ENCODE measurements around the gene TMEM108. TPM values are rescaled to one million over a fixed set of nuclear protein-coding genes. Genes with fewer than 3 reads are reported as not detected.

TMEM108 gene
- total RNA-seq, 1 experiment from 2014 or later: not detected

- Mint-ChIP-seq H3K27me3 (ENCODE audit: insufficient read depth, unreplicated experiment) (no peaks in the 10 kb centered on the region), H3K9me3 (ENCODE audit: unreplicated experiment) (no peaks in the 10 kb centered on the region), H3K4me3 (ENCODE audit: unreplicated experiment) (no peak overlapping the region), H3K36me3 (ENCODE audit: insufficient read depth, unreplicated experiment) (no peaks in the 10 kb centered on the region), H3K4me1 (ENCODE audit: low read depth, unreplicated experiment) (no peaks in the 10 kb centered on the region), H3K27ac (ENCODE audit: unreplicated experiment) (no peak overlapping the region)
- intact Hi-C loops (cut with micrococcal nuclease; ENCODE audit: unreplicated experiment): no loop called here
- TF ChIP-seq, protein P1, sequence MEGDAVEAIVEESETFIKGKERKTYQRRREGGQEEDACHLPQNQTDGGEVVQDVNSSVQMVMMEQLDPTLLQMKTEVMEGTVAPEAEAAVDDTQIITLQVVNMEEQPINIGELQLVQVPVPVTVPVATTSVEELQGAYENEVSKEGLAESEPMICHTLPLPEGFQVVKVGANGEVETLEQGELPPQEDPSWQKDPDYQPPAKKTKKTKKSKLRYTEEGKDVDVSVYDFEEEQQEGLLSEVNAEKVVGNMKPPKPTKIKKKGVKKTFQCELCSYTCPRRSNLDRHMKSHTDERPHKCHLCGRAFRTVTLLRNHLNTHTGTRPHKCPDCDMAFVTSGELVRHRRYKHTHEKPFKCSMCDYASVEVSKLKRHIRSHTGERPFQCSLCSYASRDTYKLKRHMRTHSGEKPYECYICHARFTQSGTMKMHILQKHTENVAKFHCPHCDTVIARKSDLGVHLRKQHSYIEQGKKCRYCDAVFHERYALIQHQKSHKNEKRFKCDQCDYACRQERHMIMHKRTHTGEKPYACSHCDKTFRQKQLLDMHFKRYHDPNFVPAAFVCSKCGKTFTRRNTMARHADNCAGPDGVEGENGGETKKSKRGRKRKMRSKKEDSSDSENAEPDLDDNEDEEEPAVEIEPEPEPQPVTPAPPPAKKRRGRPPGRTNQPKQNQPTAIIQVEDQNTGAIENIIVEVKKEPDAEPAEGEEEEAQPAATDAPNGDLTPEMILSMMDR (IDR thresholded peaks at IDR 0.05; ENCODE audit: insufficient read depth in 1 of 2, low read depth in 1 of 2, low read length in 1 of 2, severe bottlenecking in 1 of 2, unreplicated experiment in 1 of 2): no peak
- ChIA-PET POLR2A (no interaction called here), CTCF (no interaction called here)
- DNase-seq: no peak
- no peaks in the 10 kb centered on the region for H3K27me3 ChIP-seq (replicated peaks; ENCODE audit: control insufficient read depth, insufficient read depth, low read length)
- no peaks in the 10 kb centered on the region for H3K36me3 ChIP-seq (ENCODE audit: control insufficient read depth, insufficient read depth, low read length)
- BruUV-seq (replicated peaks): no TSS peak
- peaks cover 4% of the 10 kb centered on the region; the same call in 1 of the 2 replicates for H3K4me1 ChIP-seq
- H3K4me3 ChIP-seq (ENCODE audit: low read depth, low read length): no peak overlapping the region
- H3K9me3 ChIP-seq: no peaks in the 10 kb centered on the region
These were observed 387.0 kb downstream of the TMEM108 start for GRCh38 chr3:133424937-133425869.

GRCh38 chr3:133425898-133426297 lies 387.7 kb downstream of the TMEM108 start:
- Histone ChIP-seq H3K4me1 (peaks cover 4% of the 10 kb centered on the region; the same call in 1 of the 2 replicates), H3K27me3 (replicated peaks; ENCODE audit: control insufficient read depth, insufficient read depth, low read length) (no peaks in the 10 kb centered on the region), H3K9me3 (no peaks in the 10 kb centered on the region), H3K4me3 (ENCODE audit: low read depth, low read length) (no peak overlapping the region), H3K36me3 (ENCODE audit: control insufficient read depth, insufficient read depth, low read length) (no peaks in the 10 kb centered on the region)
- CTCF ChIA-PET: no interaction called here
- Mint-ChIP-seq H3K27ac (ENCODE audit: unreplicated experiment) (no peak overlapping the region), H3K36me3 (ENCODE audit: insufficient read depth, unreplicated experiment) (no peaks in the 10 kb centered on the region), H3K9me3 (ENCODE audit: unreplicated experiment) (no peaks in the 10 kb centered on the region), H3K4me3 (ENCODE audit: unreplicated experiment) (no peak overlapping the region), H3K4me1 (ENCODE audit: low read depth, unreplicated experiment) (no peaks in the 10 kb centered on the region), H3K27me3 (ENCODE audit: insufficient read depth, unreplicated experiment) (no peaks in the 10 kb centered on the region)
- TF ChIP-seq, protein P1 (IDR thresholded peaks at IDR 0.05; ENCODE audit: insufficient read depth in 1 of 2, low read depth in 1 of 2, low read length in 1 of 2, severe bottlenecking in 1 of 2, unreplicated experiment in 1 of 2): no peak
- POLR2A ChIA-PET: no interaction called here
- intact Hi-C loops (cut with micrococcal nuclease; ENCODE audit: unreplicated experiment): no loop called here
- BruUV-seq (replicated peaks): no TSS peak
- no peak for DNase-seq

GRCh38 chr3:133426721-133427120 lies 388.5 kb downstream of the TMEM108 start:
- H3K36me3 ChIP-seq (ENCODE audit: control insufficient read depth, insufficient read depth, low read length): no peaks in the 10 kb centered on the region
- Mint-ChIP-seq H3K4me3 (ENCODE audit: unreplicated experiment) (no peak overlapping the region), H3K4me1 (ENCODE audit: low read depth, unreplicated experiment) (no peaks in the 10 kb centered on the region), H3K27me3 (ENCODE audit: insufficient read depth, unreplicated experiment) (no peaks in the 10 kb centered on the region), H3K9me3 (ENCODE audit: unreplicated experiment) (no peaks in the 10 kb centered on the region), H3K36me3 (ENCODE audit: insufficient read depth, unreplicated experiment) (no peaks in the 10 kb centered on the region), H3K27ac (ENCODE audit: unreplicated experiment) (no peak overlapping the region)
- BruUV-seq (replicated peaks): no TSS peak
- ChIA-PET POLR2A (no interaction called here), CTCF (no interaction called here)
- intact Hi-C loops (cut with micrococcal nuclease; ENCODE audit: unreplicated experiment): no loop called here
- H3K4me3 ChIP-seq (ENCODE audit: low read depth, low read length): no peak overlapping the region
- H3K4me1 ChIP-seq: peaks cover 4% of the 10 kb centered on the region; the same call in 1 of the 2 replicates
- no peak for DNase-seq
- H3K9me3 ChIP-seq: no peaks in the 10 kb centered on the region
- no peaks in the 10 kb centered on the region for H3K27me3 ChIP-seq (replicated peaks; ENCODE audit: control insufficient read depth, insufficient read depth, low read length)
- TF ChIP-seq, protein P1 (IDR thresholded peaks at IDR 0.05; ENCODE audit: insufficient read depth in 1 of 2, low read depth in 1 of 2, low read length in 1 of 2, severe bottlenecking in 1 of 2, unreplicated experiment in 1 of 2): no peak

All from Caco-2 (cell line).